ENCODE results near the gene MOB3B.

The MOB3B gene

GRCh38 chr9:27534131-27534530, 4.5 kb upstream of the MOB3B start:
- no peak overlapping the region for H3K4me3 ChIP-seq (ENCODE audit: low read depth, low read length)
- TF ChIP-seq CTCF (IDR thresholded peaks at IDR 0.05; ENCODE audit: low read depth, low read length, missing control alignments): no peak
- in situ Hi-C loops (cut with HindIII; ENCODE audit: low sequenced_read_pairs): no loop called here
- no peak for DNase-seq (ENCODE audit: low read depth)

GRCh38 chr9:27533311-27533710, 3.7 kb upstream of the MOB3B start:
- H3K4me3 ChIP-seq (ENCODE audit: low read depth, low read length): no peak overlapping the region
- no peak for DNase-seq (ENCODE audit: low read depth)
- TF ChIP-seq CTCF (IDR thresholded peaks at IDR 0.05; ENCODE audit: low read depth, low read length, missing control alignments): no peak
- in situ Hi-C loops (cut with HindIII; ENCODE audit: low sequenced_read_pairs): no loop called here

GRCh38 chr9:27532046-27532445, 2.4 kb upstream of the MOB3B start:
- in situ Hi-C loops (cut with HindIII; ENCODE audit: low sequenced_read_pairs): no loop called here
- no peak for DNase-seq (ENCODE audit: low read depth)
- TF ChIP-seq CTCF (IDR thresholded peaks at IDR 0.05; ENCODE audit: low read depth, low read length, missing control alignments): no peak
- H3K4me3 ChIP-seq (ENCODE audit: low read depth, low read length): no peak overlapping the region

GRCh38 chr9:27530915-27531755, 1.5 kb upstream of the MOB3B start:
- no peak for DNase-seq (ENCODE audit: low read depth)
- in situ Hi-C loops (cut with HindIII; ENCODE audit: low sequenced_read_pairs): no loop called here
- no peak overlapping the region for H3K4me3 ChIP-seq (ENCODE audit: low read depth, low read length)
- no peak for TF ChIP-seq CTCF (IDR thresholded peaks at IDR 0.05; ENCODE audit: low read depth, low read length, missing control alignments)

GRCh38 chr9:27528886-27529315, 713 bp downstream of the MOB3B start:
- in situ Hi-C loops (cut with HindIII; ENCODE audit: low sequenced_read_pairs): no loop called here
- peak overlapping the region; percentile 54 for H3K4me3 ChIP-seq (ENCODE audit: low read depth, low read length)
- TF ChIP-seq CTCF (IDR thresholded peaks at IDR 0.05; ENCODE audit: low read depth, low read length, missing control alignments): no peak
- no peak for DNase-seq (ENCODE audit: low read depth)

GRCh38 chr9:27528076-27528885, 1.3 kb downstream of the MOB3B start:
- peak overlapping the region; percentile 54 for H3K4me3 ChIP-seq (ENCODE audit: low read depth, low read length)
- DNase-seq (ENCODE audit: low read depth): peak; percentile 18
- no peak for TF ChIP-seq CTCF (IDR thresholded peaks at IDR 0.05; ENCODE audit: low read depth, low read length, missing control alignments)
- in situ Hi-C loops (cut with HindIII; ENCODE audit: low sequenced_read_pairs): no loop called here

All from astrocyte of the cerebellum (primary cell).